ENCODE results near the gene ADGRV1. TPM values are rescaled to one million over a fixed set of nuclear protein-coding genes. Genes with fewer than 3 reads are reported as not detected.

Gene ADGRV1
- total RNA-seq, 2 donors from 2014 or later, result 16.4 to 20.9 TPM

DNA sequence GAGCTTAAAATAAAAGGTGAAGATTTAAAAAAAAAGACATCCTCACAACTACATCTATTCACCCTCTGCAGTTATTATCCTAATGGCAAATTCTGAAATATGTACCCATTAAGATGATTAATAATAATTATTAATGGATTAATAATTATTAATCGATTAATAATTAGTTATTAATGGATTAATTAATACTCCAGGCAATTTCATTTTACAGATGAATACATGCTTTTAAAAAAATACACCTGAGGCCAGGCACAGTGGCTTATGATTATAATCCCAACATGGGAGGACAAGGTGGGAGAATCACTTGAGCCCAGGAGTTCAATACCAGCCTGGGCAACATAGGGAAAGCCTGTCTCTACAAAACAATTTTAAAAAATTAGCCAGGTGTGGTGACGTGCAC lies 642.1 kb downstream of the ADGRV1 start:
- no peak for DNase-seq (ENCODE audit: low spot score)
- intact Hi-C loops (cut with DNase I), result no loop called here

DNA sequence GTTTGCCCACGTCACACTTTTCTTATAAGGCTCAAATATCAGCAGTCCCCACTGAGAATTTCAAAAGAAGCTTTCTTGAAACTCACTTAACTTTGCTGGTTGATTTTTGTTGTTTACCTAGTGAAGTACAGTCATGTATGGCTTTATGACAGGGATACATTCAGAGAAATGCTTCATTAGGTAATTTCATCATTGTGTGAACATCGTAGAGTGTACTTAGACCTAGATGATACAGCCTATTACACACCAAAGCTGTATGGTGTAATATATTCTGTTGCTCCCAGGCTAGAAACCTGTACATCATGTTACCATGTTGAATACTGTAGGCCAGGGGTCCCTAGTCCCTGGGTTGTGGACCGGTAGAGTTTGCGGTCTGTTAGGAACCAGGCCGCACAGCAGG lies 647.5 kb downstream of the ADGRV1 start:
- H3K27me3 ChIP-seq (replicated peaks; ENCODE audit: insufficient read depth), result no peaks in the 10 kb centered on the region
- H3K36me3 ChIP-seq, result no peaks in the 10 kb centered on the region
- no peaks in the 10 kb centered on the region for H3K4me1 ChIP-seq (replicated peaks)
- no peaks in the 10 kb centered on the region for H3K9me3 ChIP-seq
- TF ChIP-seq POLR2A (IDR thresholded peaks at IDR 0.05) (no peak), POLR2AphosphoS5 (IDR thresholded peaks at IDR 0.05) (no peak)
- TF ChIP-seq, protein P1, sequence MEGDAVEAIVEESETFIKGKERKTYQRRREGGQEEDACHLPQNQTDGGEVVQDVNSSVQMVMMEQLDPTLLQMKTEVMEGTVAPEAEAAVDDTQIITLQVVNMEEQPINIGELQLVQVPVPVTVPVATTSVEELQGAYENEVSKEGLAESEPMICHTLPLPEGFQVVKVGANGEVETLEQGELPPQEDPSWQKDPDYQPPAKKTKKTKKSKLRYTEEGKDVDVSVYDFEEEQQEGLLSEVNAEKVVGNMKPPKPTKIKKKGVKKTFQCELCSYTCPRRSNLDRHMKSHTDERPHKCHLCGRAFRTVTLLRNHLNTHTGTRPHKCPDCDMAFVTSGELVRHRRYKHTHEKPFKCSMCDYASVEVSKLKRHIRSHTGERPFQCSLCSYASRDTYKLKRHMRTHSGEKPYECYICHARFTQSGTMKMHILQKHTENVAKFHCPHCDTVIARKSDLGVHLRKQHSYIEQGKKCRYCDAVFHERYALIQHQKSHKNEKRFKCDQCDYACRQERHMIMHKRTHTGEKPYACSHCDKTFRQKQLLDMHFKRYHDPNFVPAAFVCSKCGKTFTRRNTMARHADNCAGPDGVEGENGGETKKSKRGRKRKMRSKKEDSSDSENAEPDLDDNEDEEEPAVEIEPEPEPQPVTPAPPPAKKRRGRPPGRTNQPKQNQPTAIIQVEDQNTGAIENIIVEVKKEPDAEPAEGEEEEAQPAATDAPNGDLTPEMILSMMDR (IDR thresholded peaks at IDR 0.05), result no peak
- intact Hi-C loops (cut with DNase I), result no loop called here
- no peak overlapping the region for H3K4me3 ChIP-seq
- DNase-seq (ENCODE audit: low spot score), result no peak
- WGBS, result 97% methylated on average over 4 of the region's 5 CpGs
- no peak overlapping the region for H3K27ac ChIP-seq

More for the DNA sequence above, 642.1 kb downstream of the ADGRV1 start:
- Histone ChIP-seq H3K36me3 (no peaks in the 10 kb centered on the region), H3K27me3 (replicated peaks; ENCODE audit: insufficient read depth) (no peaks in the 10 kb centered on the region), H3K27ac (no peak overlapping the region), H3K4me1 (replicated peaks) (no peaks in the 10 kb centered on the region), H3K9me3 (no peaks in the 10 kb centered on the region), H3K4me3 (no peak overlapping the region)
- TF ChIP-seq, protein P1 (IDR thresholded peaks at IDR 0.05), result no peak
- TF ChIP-seq POLR2AphosphoS5 (IDR thresholded peaks at IDR 0.05) (no peak), POLR2A (IDR thresholded peaks at IDR 0.05) (no peak)
- WGBS, result 93% methylated on average over 2 of the region's 2 CpGs

DNA sequence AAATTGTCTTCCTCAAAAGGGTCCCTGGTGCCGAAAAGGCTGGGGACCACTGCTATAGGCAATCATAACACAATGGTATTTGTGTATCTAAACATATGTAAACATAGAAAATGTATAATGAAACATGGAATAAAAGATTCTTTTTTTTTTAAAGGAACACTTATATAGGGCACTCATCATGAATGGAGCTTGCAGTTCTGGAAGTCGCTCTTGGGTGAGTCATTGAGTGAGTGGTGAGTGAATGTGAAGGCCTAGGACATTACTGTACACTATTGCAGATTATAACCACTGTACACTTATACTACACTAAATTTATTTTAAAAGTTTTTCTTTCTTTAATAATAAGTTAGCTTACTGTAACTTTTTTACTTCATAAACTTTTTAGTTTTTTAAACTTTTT lies 648.1 kb downstream of the ADGRV1 start:
- no peak for DNase-seq (ENCODE audit: low spot score)
- Histone ChIP-seq H3K36me3 (no peaks in the 10 kb centered on the region), H3K4me3 (no peak overlapping the region), H3K27ac (no peak overlapping the region), H3K27me3 (replicated peaks; ENCODE audit: insufficient read depth) (no peaks in the 10 kb centered on the region), H3K9me3 (no peaks in the 10 kb centered on the region), H3K4me1 (replicated peaks) (no peaks in the 10 kb centered on the region)
- intact Hi-C loops (cut with DNase I), result no loop called here
- TF ChIP-seq, protein P1 (IDR thresholded peaks at IDR 0.05), result no peak
- no peak for TF ChIP-seq POLR2A (IDR thresholded peaks at IDR 0.05)
- TF ChIP-seq POLR2AphosphoS5 (IDR thresholded peaks at IDR 0.05), result no peak
- WGBS, result 90% methylated on average over 2 of the region's 2 CpGs

DNA sequence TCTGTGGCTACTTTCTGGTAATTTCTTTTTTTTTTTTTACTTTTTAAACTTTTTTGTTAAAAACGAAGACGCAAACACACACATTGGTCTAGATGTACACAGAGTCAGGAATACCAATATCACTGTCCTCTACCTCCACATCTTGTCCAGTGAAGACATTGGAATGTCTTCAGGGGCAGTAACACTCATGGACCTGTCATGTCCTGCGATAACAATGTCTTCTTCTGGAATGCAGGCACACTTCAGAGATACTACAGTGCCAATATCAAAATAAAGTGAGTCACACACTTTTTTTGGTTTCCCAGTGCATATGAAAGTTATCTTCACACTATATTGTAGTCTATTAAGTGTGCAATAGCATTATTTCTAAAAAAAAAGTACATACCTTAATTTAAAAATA lies 648.7 kb downstream of the ADGRV1 start:
- no peak for DNase-seq (ENCODE audit: low spot score)
- intact Hi-C loops (cut with DNase I), result no loop called here
- Histone ChIP-seq H3K4me3 (no peak overlapping the region), H3K27ac (no peak overlapping the region), H3K27me3 (replicated peaks; ENCODE audit: insufficient read depth) (no peaks in the 10 kb centered on the region), H3K4me1 (replicated peaks) (no peaks in the 10 kb centered on the region), H3K9me3 (no peaks in the 10 kb centered on the region), H3K36me3 (no peaks in the 10 kb centered on the region)
- no peak for TF ChIP-seq POLR2A (IDR thresholded peaks at IDR 0.05)
- TF ChIP-seq, protein P1 (IDR thresholded peaks at IDR 0.05), result no peak
- TF ChIP-seq POLR2AphosphoS5 (IDR thresholded peaks at IDR 0.05), result no peak
- WGBS, result 96% methylated on average over 3 of the region's 3 CpGs

DNA sequence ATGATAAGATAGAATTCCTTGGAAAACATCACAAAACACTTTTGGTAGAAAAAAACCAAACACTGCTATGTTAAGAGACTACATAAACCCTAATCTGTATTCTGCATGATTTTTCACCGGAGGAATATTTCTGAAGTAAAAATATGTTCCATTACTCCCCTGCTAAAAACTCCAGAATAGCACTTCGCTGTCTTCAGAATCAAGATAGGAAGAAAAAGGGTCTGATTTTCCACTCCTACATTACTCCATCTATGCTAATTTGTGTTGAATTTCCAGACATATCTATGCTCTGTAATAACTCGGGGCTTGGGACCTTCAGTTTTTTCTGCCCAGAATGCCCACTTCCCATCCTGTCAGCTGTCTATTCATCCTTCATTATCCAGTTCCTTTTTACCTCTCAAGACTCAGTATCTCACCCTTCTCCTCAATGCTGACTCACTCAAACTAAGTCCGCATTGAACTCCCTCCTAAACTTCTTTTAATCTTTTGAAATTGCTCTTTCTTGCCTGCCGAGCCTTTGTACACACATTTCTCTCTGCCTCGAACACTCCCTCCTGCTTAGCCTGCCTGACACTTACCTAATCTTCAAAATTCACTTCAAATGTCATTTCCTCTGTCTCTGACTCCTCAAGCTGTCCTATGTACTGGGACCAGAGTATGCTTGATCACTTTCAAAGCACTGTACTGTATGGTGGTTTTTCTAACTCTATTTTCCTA lies 653.6 kb downstream of the ADGRV1 start:
- Histone ChIP-seq H3K4me1 (replicated peaks) (no peaks in the 10 kb centered on the region), H3K4me3 (no peak overlapping the region), H3K9me3 (no peaks in the 10 kb centered on the region), H3K36me3 (no peaks in the 10 kb centered on the region), H3K27me3 (replicated peaks; ENCODE audit: insufficient read depth) (no peaks in the 10 kb centered on the region), H3K27ac (no peak overlapping the region)
- intact Hi-C loops (cut with DNase I), result no loop called here
- TF ChIP-seq POLR2A (IDR thresholded peaks at IDR 0.05) (no peak), POLR2AphosphoS5 (IDR thresholded peaks at IDR 0.05) (no peak)
- TF ChIP-seq, protein P1 (IDR thresholded peaks at IDR 0.05), result no peak
- WGBS, result 61% methylated on average over 6 of the region's 6 CpGs
- DNase-seq (ENCODE audit: low spot score), result no peak

All from prostate gland (tissue), 2 donors.